A172 (cell line): ENCODE data around the gene ACAT2. TPM values are rescaled to one million over a fixed set of nuclear protein-coding genes. Genes with fewer than 3 reads are reported as not detected.
A peak's percentile ranks its signal among the peaks of the same experiment; 100 is the strongest.
"Not testable (repeated sequence)": the region's sequence is repeated elsewhere in the genome, so short reads cannot be mapped to it uniquely, and the experiment has no call there.

ENCODE experiments used
- DNase-seq: peaks from one replicate; pipeline ENCODE4 v3.0.0-alpha.2; 2015; ENCODE audit warnings: low spot score
- total RNA-seq: library from RNA; depleted of rRNA; stranded (reverse); fragments of >200 nt; shearing (Covaris generic); gene quantifications from 2 replicates; pipeline ENCODE4 v1.2.3, GENCODE V29; 2014; rRNA removed

The ACAT2 gene
- 45.3 and 46.1 TPM in 2 replicates for total RNA-seq

- DNase-seq, result peak; percentile 87
Observed at GRCh38 chr6:159761873-159762680, at the start of gene ACAT2. Gene ACAT2, plus strand, starts transcription at chr6:159762045. Its CDS starts 43 bp downstream, at chr6:159762088.

- not testable (repeated sequence) for DNase-seq
Observed at GRCh38 chr6:159712389-159712788, 49.5 kb upstream of the ACAT2 start.

DNA sequence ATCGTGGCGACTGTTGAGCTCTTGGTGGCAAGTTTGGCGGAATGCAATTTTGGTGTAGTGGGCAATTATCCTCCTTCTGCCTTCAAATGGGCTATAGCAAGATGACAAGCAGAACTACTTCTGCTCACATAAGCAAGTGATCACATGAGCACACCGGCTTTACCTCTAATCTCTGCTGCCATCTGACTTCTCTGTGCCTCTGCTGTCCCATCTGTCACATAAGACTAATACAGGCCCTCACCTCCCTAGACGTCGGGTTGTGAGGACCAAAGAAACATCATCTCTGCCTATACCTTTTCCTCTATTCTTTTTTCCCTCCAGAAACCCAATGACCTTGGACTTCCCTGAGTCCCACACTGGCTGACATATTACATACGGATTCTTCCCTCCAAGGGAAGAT, 47.9 kb upstream of the ACAT2 start:
- no peak for DNase-seq

GRCh38 chr6:159714404-159714803, 47.4 kb upstream of the ACAT2 start:
- DNase-seq, result no peak

DNA sequence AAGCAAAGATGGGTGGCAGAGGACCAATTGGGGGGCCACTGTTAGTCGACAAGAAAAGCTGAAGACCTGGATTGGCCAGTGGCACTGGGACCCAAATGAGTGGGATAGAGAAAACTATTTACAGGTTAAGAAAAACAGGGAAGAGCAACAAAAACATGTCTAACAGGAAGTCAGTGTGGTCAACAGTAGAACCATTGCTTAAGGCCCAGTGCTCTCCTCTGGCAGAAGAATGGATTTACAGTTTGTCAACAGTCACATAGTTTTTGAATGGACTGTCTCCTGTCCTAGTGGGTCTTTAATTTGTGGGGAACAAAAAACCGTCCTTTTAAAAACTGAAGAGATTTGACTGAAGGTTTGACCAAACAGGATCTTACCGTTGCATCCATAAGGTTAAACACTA, 46.7 kb upstream of the ACAT2 start:
- DNase-seq, result no peak

- DNase-seq, result no peak
Observed at GRCh38 chr6:159715605-159716004, 46.2 kb upstream of the ACAT2 start.

DNA sequence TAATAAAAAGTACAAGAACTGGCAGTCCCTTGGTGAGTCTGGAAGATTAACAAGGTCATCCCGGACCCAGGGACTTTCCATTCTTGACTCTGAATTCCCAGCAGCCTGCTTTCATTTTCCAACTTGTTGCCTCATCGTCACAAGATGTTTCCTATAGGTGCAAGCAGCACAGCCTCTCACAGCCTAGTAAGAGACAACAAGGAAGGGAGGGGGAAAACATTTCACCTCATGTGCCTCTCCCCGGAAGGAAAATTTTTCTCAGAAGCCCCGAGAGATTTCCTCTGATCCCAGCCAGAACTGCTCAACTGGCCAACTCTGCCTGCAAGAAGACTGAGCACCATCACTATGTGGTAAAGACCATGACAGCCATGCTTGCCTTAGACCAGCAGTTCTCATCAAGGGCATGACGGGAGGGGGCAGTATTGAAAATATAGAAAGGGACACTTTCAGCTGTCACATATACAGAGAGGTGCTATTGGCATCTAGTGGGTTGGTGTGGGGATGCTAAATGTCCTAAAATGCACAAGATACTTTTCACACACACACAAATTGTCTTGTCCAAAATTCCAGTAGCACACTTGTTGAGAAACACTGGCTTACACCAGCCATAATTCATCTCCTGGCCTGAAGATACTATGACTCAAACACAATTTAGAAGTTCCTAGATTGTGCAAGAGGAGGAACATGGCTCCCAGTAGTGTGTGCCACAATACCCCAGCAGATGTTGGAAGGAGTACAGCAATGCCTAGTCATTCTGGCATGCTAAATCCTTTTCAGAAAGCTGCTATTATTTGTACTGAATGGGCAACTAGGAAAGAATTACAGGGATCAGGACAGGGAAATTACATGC, 45.4 kb upstream of the ACAT2 start:
- peak; percentile 67 for DNase-seq

GRCh38 chr6:159718634-159719033, 43.2 kb upstream of the ACAT2 start:
- no peak for DNase-seq

- DNase-seq, result no peak
Observed at GRCh38 chr6:159719287-159719686, 42.6 kb upstream of the ACAT2 start.

DNA sequence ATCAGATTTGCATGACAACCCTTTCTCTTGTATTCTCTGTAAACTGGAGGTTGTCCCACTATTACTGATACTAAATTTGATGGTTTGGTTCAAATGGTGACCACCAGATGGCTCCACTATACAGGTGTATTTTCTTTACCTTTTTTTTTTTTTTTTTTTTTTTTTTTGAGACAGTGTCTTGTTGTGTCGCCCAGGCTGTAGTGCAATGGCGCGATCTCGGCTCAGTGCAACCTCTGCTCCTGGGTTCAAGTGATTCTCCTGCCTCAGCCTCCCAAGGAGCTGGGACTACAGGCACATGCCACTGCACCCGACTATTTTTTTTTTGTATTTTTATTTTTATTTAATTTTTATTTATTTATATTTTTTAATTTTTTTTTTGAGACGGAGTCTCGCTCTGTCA, 41.1 kb upstream of the ACAT2 start:
- DNase-seq, result peak; percentile 37

DNA sequence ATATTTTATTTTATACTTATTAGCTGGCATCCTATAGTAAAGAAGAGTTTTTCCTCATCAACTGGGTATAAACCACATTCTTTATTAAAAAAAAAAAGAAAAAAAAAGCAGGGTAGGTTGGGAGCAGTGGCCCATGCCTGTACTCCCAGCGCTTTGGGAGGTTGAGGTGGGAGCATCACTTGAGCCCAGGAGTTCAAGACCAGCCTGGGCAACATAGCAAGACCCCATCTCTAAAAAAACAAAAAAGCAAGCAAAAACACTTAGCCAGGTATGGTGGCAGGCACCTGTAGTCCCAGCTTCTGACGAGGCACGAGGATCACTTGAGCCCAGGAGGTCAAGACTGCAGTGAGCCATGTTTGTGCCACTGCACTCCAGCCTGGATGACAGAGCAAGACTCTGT, 39.9 kb upstream of the ACAT2 start:
- not testable (repeated sequence) for DNase-seq

DNA sequence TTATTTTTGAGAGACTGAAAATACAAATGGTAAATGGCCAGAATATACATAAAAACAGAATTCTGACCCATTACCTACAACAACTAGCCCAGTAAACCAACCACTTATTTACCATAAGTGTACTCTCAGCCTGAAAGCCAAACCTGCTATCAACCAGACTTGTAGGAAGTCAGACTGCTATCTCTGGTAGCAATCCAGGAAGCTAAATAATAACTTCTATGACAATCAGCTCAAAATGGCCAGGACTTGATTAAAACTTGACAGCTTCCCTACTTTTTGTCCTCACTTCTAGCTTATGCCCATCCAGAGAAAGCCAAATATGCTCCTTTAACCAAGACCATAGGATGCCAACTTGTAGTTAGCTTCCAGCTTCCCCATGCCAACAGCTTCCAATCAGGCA, 39.2 kb upstream of the ACAT2 start:
- no peak for DNase-seq

DNA sequence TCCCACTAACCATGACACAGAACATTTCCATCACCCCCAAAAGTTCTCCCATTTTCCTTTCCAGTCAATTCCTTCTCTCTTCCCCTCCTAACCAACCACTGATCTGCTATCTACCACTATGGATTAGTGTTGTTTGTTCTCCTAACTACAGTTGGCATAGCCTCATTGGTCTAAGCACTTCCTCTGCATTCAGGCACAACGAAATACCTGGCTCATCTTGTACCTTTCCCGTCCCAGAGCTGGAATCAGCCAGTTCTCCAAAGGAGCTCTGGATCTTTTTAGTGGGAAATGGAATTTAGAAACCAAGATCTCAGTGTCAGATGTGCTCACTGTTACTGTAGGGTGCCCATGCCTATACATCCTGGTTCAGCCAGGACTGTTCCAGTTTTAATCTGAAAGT, 38.6 kb upstream of the ACAT2 start:
- no peak for DNase-seq

DNA sequence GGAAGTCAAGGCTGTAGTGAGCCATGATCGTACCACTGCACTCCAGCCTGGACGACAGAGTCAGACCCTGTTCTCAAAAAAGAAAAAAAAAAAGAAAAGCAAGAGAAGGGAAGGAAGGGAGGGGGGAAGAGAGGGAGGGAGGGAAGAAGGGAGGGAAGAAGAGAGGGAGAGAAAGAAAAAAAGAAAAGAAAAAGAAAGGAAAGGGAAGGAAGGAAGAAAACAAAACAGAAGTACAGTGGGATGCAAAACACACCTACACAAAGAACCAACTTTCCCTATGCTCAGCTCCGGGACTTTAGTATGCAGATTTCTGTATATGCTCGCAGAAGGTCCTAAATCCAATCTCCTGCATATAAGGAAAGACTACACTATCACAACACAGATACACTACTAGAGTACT, 37.1 kb upstream of the ACAT2 start:
- no peak for DNase-seq

DNA sequence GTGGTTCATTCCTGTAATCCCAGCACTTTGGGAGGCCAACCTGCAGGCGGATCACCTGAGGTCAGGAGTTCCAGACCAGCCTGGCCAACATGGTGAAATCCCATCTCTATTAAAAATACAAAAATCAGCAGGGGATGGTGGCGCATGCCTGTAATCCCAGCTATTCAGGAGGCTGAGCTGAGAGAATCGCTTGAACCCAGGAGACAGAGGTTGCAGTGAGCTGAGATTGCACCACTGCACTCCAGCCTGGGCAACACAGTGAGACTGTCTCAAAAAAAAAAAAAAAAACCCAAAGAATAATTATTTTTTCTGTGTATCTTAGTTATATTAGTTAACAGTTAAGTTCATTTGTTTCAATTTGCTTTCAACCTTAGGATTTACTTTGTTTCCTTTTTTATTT, 36.6 kb upstream of the ACAT2 start:
- DNase-seq, result not testable (repeated sequence)

GRCh38 chr6:159726255-159726917, 35.5 kb upstream of the ACAT2 start:
- no peak for DNase-seq

DNA sequence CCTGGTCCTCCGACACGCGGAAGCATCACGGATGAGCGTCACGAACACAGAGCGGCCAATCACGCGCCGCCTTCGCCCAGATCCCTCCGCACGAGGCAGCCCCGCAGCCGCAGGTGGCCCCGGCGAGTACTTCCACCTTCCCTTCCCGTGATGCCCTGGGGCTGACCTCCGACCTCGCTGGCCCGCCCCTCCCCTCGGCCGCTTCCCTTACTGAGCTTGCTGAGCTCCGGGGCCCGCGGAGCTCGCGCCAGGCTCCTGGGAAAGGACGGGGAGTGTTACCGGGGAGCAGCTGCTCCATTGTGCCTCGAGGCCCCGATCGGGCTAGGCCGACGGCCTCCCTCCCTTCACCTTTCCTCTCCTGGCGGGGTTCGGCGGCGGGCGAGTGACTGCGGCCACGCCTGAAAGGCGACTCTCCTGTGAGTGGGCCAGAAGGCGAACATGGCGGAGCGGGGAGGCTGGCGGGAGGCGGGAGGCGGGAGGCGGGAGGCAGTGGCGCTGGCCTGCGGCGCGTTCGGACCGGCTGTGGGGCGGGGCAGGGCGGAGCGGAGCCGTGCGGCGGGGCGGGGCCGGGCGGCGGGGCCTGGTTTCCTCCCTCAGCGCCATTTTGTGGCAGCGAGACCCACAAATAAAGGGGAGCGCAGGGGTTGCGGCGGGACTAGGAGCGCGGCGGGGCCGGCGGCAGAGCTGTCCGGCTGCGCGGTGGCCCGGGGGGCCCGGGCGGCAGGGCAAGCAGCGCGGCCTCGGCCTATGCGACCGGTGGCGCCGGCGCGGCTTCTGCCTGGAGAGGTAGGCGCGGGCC, 34.7 kb upstream of the ACAT2 start, which contains the start of gene WTAP:
Gene WTAP (plus strand): TSS at position 589 of the 799 bp plus-strand sequence. CDS start 8,760 bp downstream, outside the sequence.
- peak; percentile 88 for DNase-seq

DNA sequence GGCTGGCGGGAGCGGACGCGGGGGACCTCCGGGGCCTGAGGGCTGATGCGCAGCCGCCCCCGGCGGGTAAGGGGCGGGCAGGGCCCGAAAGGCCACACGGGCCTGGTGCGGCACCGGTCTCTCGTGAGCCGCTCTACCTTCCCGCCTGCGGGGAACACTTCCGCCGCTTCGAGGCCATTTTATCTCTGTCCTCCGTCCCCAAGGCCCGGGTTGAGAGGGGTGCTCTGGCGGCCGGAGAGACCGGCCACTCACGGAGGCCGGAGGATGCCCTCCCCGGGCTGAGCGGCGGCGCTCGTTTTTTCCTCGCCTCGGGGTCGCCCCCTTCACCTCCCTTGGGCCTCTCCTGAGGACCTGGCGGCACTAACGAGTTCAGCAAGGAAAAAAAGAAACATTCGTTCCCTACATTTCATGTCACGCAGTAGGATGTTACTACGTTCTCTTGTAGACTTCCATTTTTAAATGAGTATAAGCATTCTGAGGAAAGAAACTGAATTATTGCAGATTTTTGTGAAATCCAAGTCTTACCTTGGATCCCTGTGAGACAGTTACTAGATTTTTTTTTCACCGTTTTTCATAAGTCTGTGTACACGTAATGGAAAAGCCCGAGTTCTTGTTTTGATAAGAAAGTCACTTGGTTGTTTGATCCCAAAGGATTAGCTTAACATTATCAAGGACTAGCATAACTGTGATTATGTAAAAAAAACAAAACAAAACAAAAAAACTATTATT, 34.0 kb upstream of the ACAT2 start:
- no peak for DNase-seq

DNA sequence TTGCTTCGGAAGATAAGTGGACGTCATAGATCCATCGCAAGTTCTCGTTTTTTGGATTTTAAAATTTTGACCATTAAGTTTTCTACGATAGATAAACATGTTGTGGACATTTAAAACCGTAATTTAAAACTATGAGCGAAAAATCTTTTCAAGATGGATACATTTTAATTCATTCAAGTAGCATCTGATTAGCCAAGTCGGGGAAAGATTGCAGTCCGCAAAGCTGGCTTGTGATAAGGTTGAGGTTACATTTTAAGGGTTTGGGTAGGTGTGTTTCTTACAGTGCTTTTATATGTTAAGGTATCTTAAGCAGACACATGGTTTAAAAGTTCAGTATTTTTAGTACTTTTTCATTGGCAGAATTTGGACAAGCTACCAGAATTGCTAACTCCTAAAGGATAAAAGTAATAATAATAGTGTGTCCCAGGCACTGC, 33.3 kb upstream of the ACAT2 start:
- no peak for DNase-seq

DNA sequence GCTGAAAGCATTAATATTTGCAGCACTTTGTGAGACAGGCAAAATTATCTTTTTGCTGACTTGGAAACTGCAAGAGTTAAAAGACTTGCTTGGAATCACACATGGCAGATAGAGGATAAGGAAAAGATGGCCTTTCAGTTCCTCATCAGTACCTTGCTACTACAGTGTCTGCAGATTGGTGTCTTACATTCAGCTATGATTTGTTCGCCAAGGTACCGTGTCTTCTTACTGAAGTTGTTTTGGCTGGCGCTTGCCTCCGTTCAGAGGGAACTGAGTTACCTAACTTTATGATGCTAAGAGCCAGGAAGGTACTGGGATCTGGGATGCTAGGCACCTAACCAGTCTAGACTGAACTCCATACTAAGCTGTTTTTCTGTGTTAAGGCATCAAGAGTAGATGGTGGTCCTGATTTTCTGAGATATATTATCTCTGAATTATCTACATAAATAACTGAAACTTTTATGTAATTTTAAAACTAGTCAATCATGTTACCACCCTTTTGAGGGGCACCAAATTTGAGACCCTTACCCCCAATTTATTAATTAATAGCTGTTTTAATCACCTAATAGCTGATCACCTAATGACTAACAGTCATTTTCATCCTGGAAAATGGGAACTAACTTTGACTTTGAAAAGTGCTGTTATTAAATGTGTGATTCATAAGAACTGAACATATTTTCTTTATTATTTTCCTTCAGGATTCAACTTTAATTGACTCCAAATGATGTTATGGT, 32.1 kb upstream of the ACAT2 start:
- DNase-seq, result peak; percentile 11
